ENCODE measurements around the gene ITGB5. TPM values are rescaled to one million over a fixed set of nuclear protein-coding genes. Genes with fewer than 3 reads are reported as not detected.

Gene ITGB5
- total and polyA plus RNA-seq, 2 donors (not counting 1 experiment from before 2014, with no cell fraction given) = 99.7 to 196 TPM

- Histone ChIP-seq H3K4me1 (ENCODE audit: control insufficient read depth, extremely low read depth, insufficient read depth, low read length) (peaks cover 19% of the 10 kb centered on the region), H3K79me2 (ENCODE audit: control insufficient read depth, insufficient read depth, low read length) (peaks cover 14% of the 10 kb centered on the region), H3K9me3 (ENCODE audit: control insufficient read depth, insufficient read depth, low read depth, low read length) (no peaks in the 10 kb centered on the region), H3K4me2 (ENCODE audit: extremely low read depth, insufficient read depth, low read length) (peak overlapping the region; percentile 58), H3K27me3 (ENCODE audit: control insufficient read depth, insufficient read depth, low read length) (no peaks in the 10 kb centered on the region), H2AFZ (ENCODE audit: low read length) (no peak overlapping the region), H3K36me3 (ENCODE audit: control insufficient read depth, insufficient read depth, low read length) (no peaks in the 10 kb centered on the region), H3K9ac (ENCODE audit: insufficient read depth, low read length) (no peak overlapping the region), H3K27ac (ENCODE audit: insufficient read depth, low read length) (peak overlapping the region; percentile 57), H3K4me3 (replicated peaks in 1 of 4; ENCODE audit: control extremely low read depth in 1 of 4, insufficient read depth in 1 of 4, low read depth in 3 of 4, low read length in 4 of 4) (no peak overlapping the region), H4K20me1 (ENCODE audit: control insufficient read depth, extremely low read depth, insufficient read depth, low read length) (peaks cover 1% of the 10 kb centered on the region)
- TF ChIP-seq CTCF (conservative IDR thresholded peaks at IDR 0.05 in 1 of 2, IDR thresholded peaks at IDR 0.05 in 1 of 2; ENCODE audit: low read depth in 1 of 2, low read length in 2 of 2) = no peak
- no peak for TF ChIP-seq EZH2 (IDR thresholded peaks at IDR 0.05; ENCODE audit: low read length, missing control alignments)
- peak; percentile 96 to 99 for DNase-seq (ENCODE audit: low read depth in 2 of 2)
Observed at GRCh38 chr3:124878561-124879336, 8.4 kb downstream of the ITGB5 start.

- Histone ChIP-seq H3K9me3 (ENCODE audit: control insufficient read depth, insufficient read depth, low read depth, low read length) (no peaks in the 10 kb centered on the region), H3K36me3 (ENCODE audit: control insufficient read depth, insufficient read depth, low read length) (no peaks in the 10 kb centered on the region), H3K4me2 (ENCODE audit: extremely low read depth, insufficient read depth, low read length) (peak overlapping the region; percentile 29), H3K27me3 (ENCODE audit: control insufficient read depth, insufficient read depth, low read length) (no peaks in the 10 kb centered on the region), H3K9ac (ENCODE audit: insufficient read depth, low read length) (no peak overlapping the region), H4K20me1 (ENCODE audit: control insufficient read depth, extremely low read depth, insufficient read depth, low read length) (peaks cover 1% of the 10 kb centered on the region), H2AFZ (ENCODE audit: low read length) (no peak overlapping the region), H3K27ac (ENCODE audit: insufficient read depth, low read length) (no peak overlapping the region), H3K4me3 (replicated peaks in 1 of 4; ENCODE audit: control extremely low read depth in 1 of 4, insufficient read depth in 1 of 4, low read depth in 3 of 4, low read length in 4 of 4) (no peak overlapping the region), H3K79me2 (ENCODE audit: control insufficient read depth, insufficient read depth, low read length) (peaks cover 14% of the 10 kb centered on the region), H3K4me1 (ENCODE audit: control insufficient read depth, extremely low read depth, insufficient read depth, low read length) (peaks cover 17% of the 10 kb centered on the region)
- TF ChIP-seq CTCF (conservative IDR thresholded peaks at IDR 0.05 in 1 of 2, IDR thresholded peaks at IDR 0.05 in 1 of 2; ENCODE audit: low read depth in 1 of 2, low read length in 2 of 2) = no peak
- TF ChIP-seq EZH2 (IDR thresholded peaks at IDR 0.05; ENCODE audit: low read length, missing control alignments) = no peak
- no peak for DNase-seq (ENCODE audit: low read depth in 2 of 2)
Observed at GRCh38 chr3:124877674-124878073, 9.5 kb downstream of the ITGB5 start.

- Histone ChIP-seq H2AFZ (ENCODE audit: low read length) (no peak overlapping the region), H3K79me2 (ENCODE audit: control insufficient read depth, insufficient read depth, low read length) (peaks cover 9% of the 10 kb centered on the region), H3K27me3 (ENCODE audit: control insufficient read depth, insufficient read depth, low read length) (no peaks in the 10 kb centered on the region), H3K27ac (ENCODE audit: insufficient read depth, low read length) (no peak overlapping the region), H4K20me1 (ENCODE audit: control insufficient read depth, extremely low read depth, insufficient read depth, low read length) (peaks cover 1% of the 10 kb centered on the region), H3K9ac (ENCODE audit: insufficient read depth, low read length) (no peak overlapping the region), H3K4me1 (ENCODE audit: control insufficient read depth, extremely low read depth, insufficient read depth, low read length) (peaks cover 17% of the 10 kb centered on the region), H3K4me3 (replicated peaks in 1 of 4; ENCODE audit: control extremely low read depth in 1 of 4, insufficient read depth in 1 of 4, low read depth in 3 of 4, low read length in 4 of 4) (no peak overlapping the region), H3K36me3 (ENCODE audit: control insufficient read depth, insufficient read depth, low read length) (peaks cover 2% of the 10 kb centered on the region), H3K4me2 (ENCODE audit: extremely low read depth, insufficient read depth, low read length) (no peak overlapping the region), H3K9me3 (ENCODE audit: control insufficient read depth, insufficient read depth, low read depth, low read length) (no peaks in the 10 kb centered on the region)
- TF ChIP-seq EZH2 (IDR thresholded peaks at IDR 0.05; ENCODE audit: low read length, missing control alignments) = no peak
- TF ChIP-seq CTCF (conservative IDR thresholded peaks at IDR 0.05 in 1 of 2, IDR thresholded peaks at IDR 0.05 in 1 of 2; ENCODE audit: low read depth in 1 of 2, low read length in 2 of 2) = no peak
- DNase-seq (ENCODE audit: low read depth in 2 of 2) = no peak
Observed at GRCh38 chr3:124876401-124876878, 10.7 kb downstream of the ITGB5 start.

Measured in fibroblast of lung (primary cell).